ENCODE results near the gene CHMP6. TPM values are rescaled to one million over a fixed set of nuclear protein-coding genes. Genes with fewer than 3 reads are reported as not detected.
"Not testable (repeated sequence)": the region's sequence is repeated elsewhere in the genome, so short reads cannot be mapped to it uniquely, and the experiment has no call there.

CHMP6 gene
- polyA plus RNA-seq, 4 donors: 20.0 to 35.8 (median 31.8) TPM

DNA sequence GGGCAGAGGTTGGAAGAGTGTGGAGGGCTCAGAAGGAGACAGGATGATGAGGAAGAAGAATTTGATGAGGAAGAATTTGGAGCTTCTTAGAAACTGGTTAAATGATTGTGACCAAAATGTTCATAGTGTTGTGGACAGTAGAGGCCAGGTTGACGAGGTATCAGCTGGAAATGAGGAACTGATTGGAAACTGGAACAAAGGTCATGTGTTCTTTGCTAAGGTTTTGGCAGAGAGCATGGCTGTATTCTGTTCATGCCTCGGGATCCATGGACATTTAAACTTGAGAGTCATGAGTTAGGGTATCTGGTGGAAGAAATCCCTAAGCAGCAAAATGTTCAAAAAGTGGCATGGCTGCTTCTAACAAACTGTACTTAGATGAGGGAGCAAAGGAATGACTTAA lies 19.3 kb downstream of the CHMP6 start:
- FAIRE-seq (no peak), DNase-seq (no peak)
- H3K27me3 ChIP-seq (ENCODE audit: control insufficient read depth in 3 of 3, insufficient read depth in 3 of 3, low read length in 3 of 3): peaks cover 0 to 9% (median 0%) of the 10 kb centered on the region in 3 donors
- no peak overlapping the region for H3K27ac ChIP-seq (ENCODE audit: low read depth in 1 of 3, low read length in 2 of 3)
- no peaks in the 10 kb centered on the region for H3K4me1 ChIP-seq (ENCODE audit: control insufficient read depth in 3 of 3, insufficient read depth in 2 of 3, low read depth in 1 of 3, low read length in 2 of 3)
- H3K36me3 ChIP-seq (ENCODE audit: control insufficient read depth in 3 of 3, insufficient read depth in 2 of 3, low read depth in 1 of 3, low read length in 3 of 3): no peaks in the 10 kb centered on the region
- 22 to 71% (median 46%) methylated on average over 2 of the region's 2 CpGs for WGBS, 3 donors
- peaks cover 0 to 14% of the 10 kb centered on the region in 2 donors for H3K9me3 ChIP-seq (ENCODE audit: control insufficient read depth in 2 of 2, insufficient read depth in 1 of 2, low read depth in 1 of 2, low read length in 1 of 2)
- no peak overlapping the region for H3K4me3 ChIP-seq (ENCODE audit: low read depth in 1 of 3, low read length in 3 of 3)

DNA sequence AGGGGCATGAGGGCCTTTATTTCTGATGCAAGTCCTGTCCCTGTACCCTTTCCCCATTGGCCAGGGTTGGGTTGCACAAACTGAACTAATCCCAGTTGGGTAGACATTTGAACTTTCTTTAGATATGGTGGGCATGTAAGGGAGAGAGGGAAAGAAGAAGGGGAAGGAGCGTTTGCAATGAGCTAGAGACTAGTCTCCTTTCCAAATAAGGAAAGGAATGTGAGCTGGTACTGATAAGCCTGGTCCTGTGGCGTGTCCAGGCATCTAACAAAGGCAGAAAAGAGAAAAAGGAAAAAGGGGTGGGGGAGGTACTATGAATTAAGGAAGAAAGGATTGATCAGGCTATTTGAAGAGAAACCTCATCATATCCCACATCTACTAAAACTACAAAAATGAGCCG lies 20.3 kb downstream of the CHMP6 start:
- peaks cover 0 to 2% (median 0%) of the 10 kb centered on the region in 3 donors for H3K27me3 ChIP-seq (ENCODE audit: control insufficient read depth in 3 of 3, insufficient read depth in 3 of 3, low read length in 3 of 3)
- no peaks in the 10 kb centered on the region for H3K36me3 ChIP-seq (ENCODE audit: control insufficient read depth in 3 of 3, insufficient read depth in 2 of 3, low read depth in 1 of 3, low read length in 3 of 3)
- no peak overlapping the region for H3K4me3 ChIP-seq (ENCODE audit: low read depth in 1 of 3, low read length in 3 of 3)
- FAIRE-seq (no peak), DNase-seq (no peak)
- WGBS, 3 donors: 51 to 64% (median 62%) methylated on average over 3 of the region's 3 CpGs
- H3K27ac ChIP-seq (ENCODE audit: low read depth in 1 of 3, low read length in 2 of 3): no peak overlapping the region
- H3K4me1 ChIP-seq (ENCODE audit: control insufficient read depth in 3 of 3, insufficient read depth in 2 of 3, low read depth in 1 of 3, low read length in 2 of 3): no peaks in the 10 kb centered on the region
- peaks cover 0 to 14% of the 10 kb centered on the region in 2 donors for H3K9me3 ChIP-seq (ENCODE audit: control insufficient read depth in 2 of 2, insufficient read depth in 1 of 2, low read depth in 1 of 2, low read length in 1 of 2)

DNA sequence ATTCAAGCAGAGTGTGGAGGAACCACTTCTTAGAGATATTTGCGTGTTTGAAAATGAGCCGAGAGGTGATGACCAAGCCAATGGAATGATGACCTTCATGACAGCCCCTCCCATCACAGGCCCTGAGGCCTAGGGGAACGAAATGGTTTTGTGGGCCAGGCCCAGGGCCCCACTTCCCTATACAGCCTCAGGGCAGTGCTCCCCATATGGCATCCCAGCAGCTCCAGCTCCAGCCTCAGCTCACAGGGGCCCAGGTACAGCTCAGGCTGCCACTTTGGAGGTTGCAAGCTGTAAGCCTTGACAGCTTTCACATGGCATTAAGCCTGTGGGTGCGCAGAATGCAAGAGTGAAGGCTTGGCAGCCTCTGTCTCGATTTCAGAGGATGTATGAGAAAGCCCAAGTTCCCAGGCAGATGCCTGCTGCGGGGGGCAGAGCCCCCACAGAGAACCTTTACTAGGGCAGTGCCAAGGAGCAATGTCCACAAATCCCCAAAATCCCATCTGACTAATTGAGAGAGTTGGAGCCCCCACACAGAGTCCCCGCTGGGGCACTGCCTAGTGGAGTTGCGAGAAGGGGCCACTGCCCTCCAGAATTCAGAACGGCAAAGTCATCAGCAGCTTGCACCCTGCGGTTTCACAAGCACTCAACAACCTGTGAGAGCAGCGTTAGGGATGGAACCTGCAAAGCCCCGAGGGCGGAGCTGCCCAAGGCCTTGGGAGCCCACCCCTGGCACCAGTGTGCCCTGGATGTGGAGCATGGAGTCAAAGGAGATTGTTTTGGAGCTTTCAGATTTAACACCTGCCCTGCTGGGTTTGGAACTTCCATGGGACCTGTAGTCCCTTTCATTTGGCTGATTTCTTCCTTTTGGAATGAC lies 21.2 kb downstream of the CHMP6 start:
- Histone ChIP-seq H3K27me3 (ENCODE audit: control insufficient read depth in 3 of 3, insufficient read depth in 3 of 3, low read length in 3 of 3) (no peaks in the 10 kb centered on the region), H3K9me3 (ENCODE audit: control insufficient read depth in 2 of 2, insufficient read depth in 1 of 2, low read depth in 1 of 2, low read length in 1 of 2) (peaks cover 0 to 14% of the 10 kb centered on the region in 2 donors), H3K4me3 (ENCODE audit: low read depth in 1 of 3, low read length in 3 of 3) (no peak overlapping the region), H3K36me3 (ENCODE audit: control insufficient read depth in 3 of 3, insufficient read depth in 2 of 3, low read depth in 1 of 3, low read length in 3 of 3) (no peaks in the 10 kb centered on the region), H3K4me1 (ENCODE audit: control insufficient read depth in 3 of 3, insufficient read depth in 2 of 3, low read depth in 1 of 3, low read length in 2 of 3) (peaks cover 0 to 4% (median 0%) of the 10 kb centered on the region in 3 donors), H3K27ac (ENCODE audit: low read depth in 1 of 3, low read length in 2 of 3) (no peak overlapping the region)
- FAIRE-seq (no peak), DNase-seq (no peak)
- 86 to 89% (median 86%) methylated on average over 13 of the region's 13 CpGs for WGBS, 3 donors

DNA sequence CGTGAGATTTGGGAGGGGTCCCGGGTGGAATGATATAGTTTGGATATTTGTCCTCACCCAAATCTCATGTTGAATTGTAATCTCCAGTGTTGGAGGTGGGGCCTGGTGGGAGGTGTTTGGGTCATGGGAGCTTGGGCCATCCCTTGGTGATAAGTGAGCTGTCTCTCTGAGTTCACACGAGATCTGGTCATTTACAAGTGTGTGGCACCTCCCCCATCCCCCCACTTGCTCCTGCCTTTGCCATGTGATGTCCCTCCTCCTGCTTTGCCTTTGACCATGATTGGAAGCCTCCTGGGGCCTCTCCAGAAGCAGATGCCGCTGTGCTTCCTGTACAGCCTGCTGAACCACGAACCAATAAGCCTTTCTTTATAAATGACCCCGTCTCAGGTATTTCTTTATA lies 22.0 kb downstream of the CHMP6 start:
- DNase-seq (no peak), FAIRE-seq (no peak)
- H3K27ac ChIP-seq (ENCODE audit: low read depth in 1 of 3, low read length in 2 of 3): no peak overlapping the region
- H3K27me3 ChIP-seq (ENCODE audit: control insufficient read depth in 3 of 3, insufficient read depth in 3 of 3, low read length in 3 of 3): no peaks in the 10 kb centered on the region
- H3K4me1 ChIP-seq (ENCODE audit: control insufficient read depth in 3 of 3, insufficient read depth in 2 of 3, low read depth in 1 of 3, low read length in 2 of 3): peaks cover 0 to 11% (median 0%) of the 10 kb centered on the region in 3 donors
- no peaks in the 10 kb centered on the region for H3K36me3 ChIP-seq (ENCODE audit: control insufficient read depth in 3 of 3, insufficient read depth in 2 of 3, low read depth in 1 of 3, low read length in 3 of 3)
- peaks cover 0 to 14% of the 10 kb centered on the region in 2 donors for H3K9me3 ChIP-seq (ENCODE audit: control insufficient read depth in 2 of 2, insufficient read depth in 1 of 2, low read depth in 1 of 2, low read length in 1 of 2)
- 62 to 66% (median 65%) methylated on average over 6 of the region's 6 CpGs for WGBS, 3 donors
- H3K4me3 ChIP-seq (ENCODE audit: low read depth in 1 of 3, low read length in 3 of 3): no peak overlapping the region

DNA sequence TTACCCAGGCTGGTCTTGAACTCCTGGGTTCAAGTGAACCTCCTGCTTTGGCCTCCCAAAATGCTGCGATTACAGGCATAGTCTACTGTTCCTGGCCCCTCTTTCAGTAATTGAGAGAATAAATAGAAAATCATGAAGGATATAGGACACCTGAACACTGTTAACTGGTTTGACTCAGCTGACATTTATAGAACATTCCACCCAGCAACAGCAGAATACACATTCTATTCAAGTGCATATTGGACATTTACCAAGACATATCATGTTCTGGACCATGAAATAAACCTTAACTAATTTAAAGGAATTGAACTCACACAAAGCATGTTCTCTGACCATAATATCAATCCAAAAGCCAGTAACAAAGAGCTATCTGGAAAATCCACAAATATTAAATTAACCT lies 23.5 kb downstream of the CHMP6 start:
- H3K4me1 ChIP-seq (ENCODE audit: control insufficient read depth in 3 of 3, insufficient read depth in 2 of 3, low read depth in 1 of 3, low read length in 2 of 3): peaks cover 0 to 18% (median 3%) of the 10 kb centered on the region in 3 donors
- H3K27me3 ChIP-seq (ENCODE audit: control insufficient read depth in 3 of 3, insufficient read depth in 3 of 3, low read length in 3 of 3): no peaks in the 10 kb centered on the region
- no peaks in the 10 kb centered on the region for H3K36me3 ChIP-seq (ENCODE audit: control insufficient read depth in 3 of 3, insufficient read depth in 2 of 3, low read depth in 1 of 3, low read length in 3 of 3)
- DNase-seq (no peak), FAIRE-seq (no peak)
- H3K9me3 ChIP-seq (ENCODE audit: control insufficient read depth in 2 of 2, insufficient read depth in 1 of 2, low read depth in 1 of 2, low read length in 1 of 2): peaks cover 0 to 14% of the 10 kb centered on the region in 2 donors
- no peak overlapping the region for H3K27ac ChIP-seq (ENCODE audit: low read depth in 1 of 3, low read length in 2 of 3)
- WGBS, 3 donors: 94 to 100% (median 98%) methylated on average over 1 of the region's 1 CpG
- H3K4me3 ChIP-seq (ENCODE audit: low read depth in 1 of 3, low read length in 3 of 3): no peak overlapping the region

DNA sequence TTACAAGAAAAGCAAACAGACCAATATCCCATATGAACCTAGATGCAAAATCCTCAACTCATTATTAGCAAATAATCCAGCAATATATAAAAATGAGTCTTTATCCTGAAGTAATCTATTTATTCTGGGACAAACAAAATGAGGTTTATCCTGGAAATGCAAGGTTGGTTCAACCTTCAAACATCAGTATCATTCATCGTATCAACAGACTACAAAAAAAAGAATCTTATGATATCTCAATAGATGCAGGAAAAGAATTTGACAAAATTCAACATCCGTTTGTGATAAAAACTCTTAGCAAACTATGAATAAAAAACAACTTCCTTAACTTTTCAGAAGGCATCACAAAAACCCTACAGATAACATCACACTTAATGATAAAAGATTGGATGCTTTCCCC lies 24.9 kb downstream of the CHMP6 start:
- Histone ChIP-seq H3K27ac (ENCODE audit: low read depth in 1 of 3, low read length in 2 of 3) (no peak overlapping the region), H3K4me1 (ENCODE audit: control insufficient read depth in 3 of 3, insufficient read depth in 2 of 3, low read depth in 1 of 3, low read length in 2 of 3) (peaks cover 3 to 29% (median 7%) of the 10 kb centered on the region in 3 donors), H3K4me3 (ENCODE audit: low read depth in 1 of 3, low read length in 3 of 3) (no peak overlapping the region), H3K27me3 (ENCODE audit: control insufficient read depth in 3 of 3, insufficient read depth in 3 of 3, low read length in 3 of 3) (no peaks in the 10 kb centered on the region), H3K9me3 (ENCODE audit: control insufficient read depth in 2 of 2, insufficient read depth in 1 of 2, low read depth in 1 of 2, low read length in 1 of 2) (peaks cover 0 to 4% of the 10 kb centered on the region in 2 donors), H3K36me3 (ENCODE audit: control insufficient read depth in 3 of 3, insufficient read depth in 2 of 3, low read depth in 1 of 3, low read length in 3 of 3) (no peaks in the 10 kb centered on the region)
- FAIRE-seq (no peak), DNase-seq (no peak)
- 89 to 94% (median 93%) methylated on average over 2 of the region's 2 CpGs for WGBS, 3 donors

- not testable (repeated sequence) for FAIRE-seq; H3K9me3 ChIP-seq (ENCODE audit: control insufficient read depth in 2 of 2, insufficient read depth in 1 of 2, low read depth in 1 of 2, low read length in 1 of 2); H3K27me3 ChIP-seq (ENCODE audit: control insufficient read depth in 3 of 3, insufficient read depth in 3 of 3, low read length in 3 of 3); H3K36me3 ChIP-seq (ENCODE audit: control insufficient read depth in 3 of 3, insufficient read depth in 2 of 3, low read depth in 1 of 3, low read length in 3 of 3); DNase-seq; H3K4me3 ChIP-seq (ENCODE audit: low read depth in 1 of 3, low read length in 3 of 3)
- 94 to 95% (median 94%) methylated on average over 4 of the region's 4 CpGs for WGBS, 3 donors
- H3K4me1 ChIP-seq (ENCODE audit: control insufficient read depth in 3 of 3, insufficient read depth in 2 of 3, low read depth in 1 of 3, low read length in 2 of 3): peaks cover 3 to 29% (median 7%) of the 10 kb centered on the region in 3 donors
- H3K27ac ChIP-seq (ENCODE audit: low read depth in 1 of 3, low read length in 2 of 3): peak overlapping the region in 2 of 3 donors; percentile 77 to 79
Measured at GRCh38 chr17:81017330-81017729, 25.7 kb downstream of the CHMP6 start.

DNA sequence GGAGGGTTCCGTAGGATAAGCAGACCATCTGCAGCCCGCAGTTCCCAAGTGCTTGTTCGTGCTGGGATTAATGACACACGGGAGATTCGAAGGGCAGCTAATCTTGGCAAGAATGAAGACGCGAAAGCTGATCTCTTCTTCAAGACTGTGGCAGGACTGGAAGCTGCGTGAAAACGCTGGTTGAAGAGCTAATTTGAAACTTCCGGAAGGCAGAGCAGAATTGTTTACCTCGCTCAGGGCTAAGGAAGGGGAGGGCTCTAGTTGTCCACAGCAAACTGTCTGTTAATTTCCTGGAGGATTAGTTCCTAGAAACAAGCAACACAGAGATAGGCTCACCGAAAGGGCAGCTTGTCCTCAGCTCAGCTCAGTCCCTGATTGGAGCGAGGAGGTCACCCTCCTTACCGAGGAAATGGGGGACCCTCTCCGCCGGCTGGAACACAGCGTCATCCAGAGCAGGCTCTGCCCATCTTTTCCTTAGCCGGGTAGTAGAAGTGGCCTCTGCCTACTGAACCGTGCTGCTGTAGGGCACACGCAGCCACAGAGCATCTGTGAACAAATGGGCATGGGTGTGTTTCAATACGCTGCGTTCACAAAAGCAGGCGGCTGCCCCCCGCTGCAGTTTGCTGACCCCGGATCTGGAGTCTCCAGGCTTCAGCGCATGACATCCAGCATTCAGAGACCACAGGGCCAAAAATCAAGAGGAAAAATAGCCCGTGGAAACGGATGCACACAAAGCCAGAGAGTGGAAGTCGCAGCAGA lies 26.6 kb downstream of the CHMP6 start:
- FAIRE-seq: no peak
- H3K36me3 ChIP-seq (ENCODE audit: control insufficient read depth in 3 of 3, insufficient read depth in 2 of 3, low read depth in 1 of 3, low read length in 3 of 3): no peaks in the 10 kb centered on the region
- no peaks in the 10 kb centered on the region for H3K27me3 ChIP-seq (ENCODE audit: control insufficient read depth in 3 of 3, insufficient read depth in 3 of 3, low read length in 3 of 3)
- peaks cover 3 to 29% (median 7%) of the 10 kb centered on the region in 3 donors for H3K4me1 ChIP-seq (ENCODE audit: control insufficient read depth in 3 of 3, insufficient read depth in 2 of 3, low read depth in 1 of 3, low read length in 2 of 3)
- 17 to 33% (median 29%) methylated on average over 29 of the region's 29 CpGs for WGBS, 3 donors
- peak overlapping the region in 1 of 3 donors; percentile 34 for H3K4me3 ChIP-seq (ENCODE audit: low read depth in 1 of 3, low read length in 3 of 3)
- peak overlapping the region; percentile 61 to 79 (median 77) for H3K27ac ChIP-seq (ENCODE audit: low read depth in 1 of 3, low read length in 2 of 3)
- DNase-seq: peak; percentile 53 to 59
- no peaks in the 10 kb centered on the region for H3K9me3 ChIP-seq (ENCODE audit: control insufficient read depth in 2 of 2, insufficient read depth in 1 of 2, low read depth in 1 of 2, low read length in 1 of 2)

Data from small intestine (tissue), 7 donors.